Testis (tissue), 3 donors: ENCODE data around the gene TFEC. TPM values are rescaled to one million over a fixed set of nuclear protein-coding genes. Genes with fewer than 3 reads are reported as not detected.

Experiments
- DNase-seq: peaks from one replicate; pipeline ENCODE4 v3.0.0-alpha.2; 2019
- H3K27ac ChIP-seq, 2 donors: fragments of 200-600 bp; sonication (generic); one replicate each; pipeline ENCODE4 v1.5.1; 2019
- H3K27me3 ChIP-seq: fragments of 200-600 bp; sonication (generic); one replicate; pipeline ENCODE4 v1.5.1; 2019
- H3K36me3 ChIP-seq: fragments of 200-600 bp; sonication (generic); one replicate; pipeline ENCODE4 v1.5.1; 2017; ENCODE audit warnings: low read depth; ENCODE audit errors: missing control alignments
- H3K4me1 ChIP-seq: fragments of 200-600 bp; sonication (generic); one replicate; pipeline ENCODE4 v1.5.1; 2019
- H3K4me3 ChIP-seq, 2 donors: fragments of 200-600 bp; sonication (generic); one replicate each; pipeline ENCODE4 v1.5.1; 2017 to 2019
- H3K9me3 ChIP-seq: fragments of 200-600 bp; sonication (generic); one replicate; pipeline ENCODE4 v1.5.1; 2017
- CTCF ChIP-seq, 3 experiments: fragments of 450-650 bp in 2 of 3; fragments of 200-600 bp in 1 of 3; sonication (generic) in 1 of 3; IDR thresholded peaks; one replicate each; pipeline ENCODE4 v1.5.1; 2016 to 2019; ENCODE audit warnings: antibody characterized with exemption in 3 of 3, mild to moderate bottlenecking in 2 of 3, moderate library complexity in 1 of 3
- POLR2A ChIP-seq: fragments of 450-650 bp; IDR thresholded peaks from one replicate; pipeline ENCODE4 v1.6.1; 2017; ENCODE audit warnings: antibody characterized with exemption, mild to moderate bottlenecking, moderate library complexity
- WGBS, 2 donors: methylation state at CpG; one replicate each; pipeline ENCODE4 v1.1.5; 2018; 5-methylcytosine and 5-hydroxymethylcytosine counted together
- intact Hi-C: fragments of 100-400 bp; cut with DNase I; formaldehyde crosslinking; loops from one replicate; pipeline ENCODE4 v1.15.1; 2023; ENCODE audit warnings: low total_unique reads
- polyA plus RNA-seq: library from polyadenylated mRNA; stranded (reverse); fragments of 350-450 nt; fragmentation: Illumina TruSeq; extraction: RNeasy Lipid Tissue Mini Kit (QIAGEN cat#74804); gene quantifications from one replicate; pipeline ENCODE4 v1.2.3, GENCODE V29; 2014; ENCODE audit warnings: low read depth, low replicate concordance; ENCODE audit not compliant: insufficient read depth
- total RNA-seq, 2 donors: library from RNA; depleted of rRNA; stranded (reverse); fragments of >200 nt; gene quantifications; one replicate each; pipeline ENCODE4 v1.2.3, GENCODE V29; 2016

TFEC gene
- total and polyA plus RNA-seq, 3 donors from 2014 or later: 1.8 to 4.1 (median 2.6) TPM

- Histone ChIP-seq H3K36me3 (no peaks in the 10 kb centered on the region), H3K4me3 (no peak overlapping the region), H3K9me3 (no peaks in the 10 kb centered on the region), H3K27ac (no peak overlapping the region), H3K27me3 (no peaks in the 10 kb centered on the region), H3K4me1 (no peaks in the 10 kb centered on the region)
- DNase-seq: no peak
- intact Hi-C loops: no loop called here
- WGBS, 2 donors: 81 to 94% methylated on average over 2 of the region's 2 CpGs
- no peak for TF ChIP-seq CTCF (IDR thresholded peaks at IDR 0.05)
- no peak for TF ChIP-seq POLR2A
Measured at GRCh38 chr7:116037401-116037800, 6.8 kb upstream of the TFEC start.

GRCh38 chr7:116034411-116034810, 3.8 kb upstream of the TFEC start:
- no peak overlapping the region for H3K27ac ChIP-seq
- no peaks in the 10 kb centered on the region for H3K36me3 ChIP-seq
- 90 to 91% methylated on average over 3 of the region's 3 CpGs for WGBS, 2 donors
- no peak for DNase-seq
- TF ChIP-seq CTCF (IDR thresholded peaks at IDR 0.05) (no peak), POLR2A (no peak)
- intact Hi-C loops: no loop called here
- H3K9me3 ChIP-seq: no peaks in the 10 kb centered on the region
- no peaks in the 10 kb centered on the region for H3K27me3 ChIP-seq
- H3K4me3 ChIP-seq: no peak overlapping the region
- H3K4me1 ChIP-seq: no peaks in the 10 kb centered on the region

DNA sequence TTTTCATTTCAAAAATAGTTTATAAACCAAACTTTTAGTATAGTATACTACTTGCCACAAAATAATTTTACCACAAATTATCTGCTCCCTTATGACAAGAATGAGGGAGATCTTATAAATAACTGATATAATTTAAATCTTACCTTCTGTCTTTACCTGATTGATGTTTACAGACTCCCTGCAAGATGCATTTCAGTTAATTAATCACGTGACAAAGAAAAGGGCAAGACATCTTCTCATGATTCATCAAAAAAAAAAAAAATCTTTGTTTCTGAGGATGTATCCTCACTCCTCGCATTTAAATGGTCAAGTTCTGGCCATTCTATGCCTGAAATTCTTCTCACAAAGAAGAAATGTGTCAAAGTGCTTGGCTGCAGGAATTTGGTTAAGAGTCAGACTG, 2.3 kb upstream of the TFEC start:
- Histone ChIP-seq H3K27ac (no peak overlapping the region), H3K27me3 (no peaks in the 10 kb centered on the region), H3K9me3 (no peaks in the 10 kb centered on the region), H3K4me1 (no peaks in the 10 kb centered on the region), H3K4me3 (no peak overlapping the region), H3K36me3 (no peaks in the 10 kb centered on the region)
- DNase-seq: no peak
- intact Hi-C loops: no loop called here
- 79 to 89% methylated on average over 2 of the region's 2 CpGs for WGBS, 2 donors
- no peak for TF ChIP-seq POLR2A
- TF ChIP-seq CTCF (IDR thresholded peaks at IDR 0.05): no peak

GRCh38 chr7:116028787-116029186, 1.8 kb downstream of the TFEC start:
- H3K4me3 ChIP-seq: no peak overlapping the region
- no peaks in the 10 kb centered on the region for H3K36me3 ChIP-seq
- 82 to 88% methylated on average over 2 of the region's 2 CpGs for WGBS, 2 donors
- no peaks in the 10 kb centered on the region for H3K4me1 ChIP-seq
- H3K9me3 ChIP-seq: no peaks in the 10 kb centered on the region
- no peak overlapping the region for H3K27ac ChIP-seq
- no peak for DNase-seq
- intact Hi-C loops: no loop called here
- no peaks in the 10 kb centered on the region for H3K27me3 ChIP-seq
- TF ChIP-seq POLR2A (no peak), CTCF (IDR thresholded peaks at IDR 0.05) (no peak)

GRCh38 chr7:116027786-116028185, 2.8 kb downstream of the TFEC start:
- WGBS, 2 donors: 67 to 82% methylated on average over 5 of the region's 5 CpGs
- H3K9me3 ChIP-seq: no peaks in the 10 kb centered on the region
- DNase-seq: no peak
- H3K27ac ChIP-seq: no peak overlapping the region
- TF ChIP-seq CTCF (IDR thresholded peaks at IDR 0.05) (no peak), POLR2A (no peak)
- intact Hi-C loops: no loop called here
- H3K27me3 ChIP-seq: no peaks in the 10 kb centered on the region
- H3K4me3 ChIP-seq: no peak overlapping the region
- no peaks in the 10 kb centered on the region for H3K4me1 ChIP-seq
- no peaks in the 10 kb centered on the region for H3K36me3 ChIP-seq
